GM23338 (cell line): ENCODE data around the gene VSIR. TPM values are rescaled to one million over a fixed set of nuclear protein-coding genes. Genes with fewer than 3 reads are reported as not detected.

ENCODE experiments used
- ATAC-seq: fragments of 200-7000 bp; cut with Tn5 transposase; 3 replicates; pipeline ENCODE4 v1.9.1; 2020
- DNase-seq: peaks from one replicate; pipeline ENCODE4 v3.0.0-alpha.2; 2015; ENCODE audit warnings: low spot score
- H2AFZ ChIP-seq: fragments of 200-600 bp; sonication (generic); 2 replicates; pipeline ENCODE4 v1.8.0; 2016; ENCODE audit warnings: antibody characterized with exemption, mild to moderate bottlenecking, moderate library complexity
- H3F3A ChIP-seq: fragments of 200-600 bp; sonication (generic); replicated peaks from 2 replicates; pipeline ENCODE4 v1.8.0; 2017; ENCODE audit warnings: antibody characterized with exemption, mixed run types, low read depth
- H3K27ac ChIP-seq: fragments of 200-600 bp; sonication (generic); 2 replicates; pipeline ENCODE4 v1.6.1; 2016; ENCODE audit warnings: low read depth
- H3K27me3 ChIP-seq: fragments of 200-600 bp; sonication (generic); 2 replicates; pipeline ENCODE4 v1.8.0; 2016; ENCODE audit warnings: mild to moderate bottlenecking, mixed run types, moderate library complexity; ENCODE audit not compliant: insufficient read depth
- H3K36me3 ChIP-seq: fragments of 200-600 bp; sonication (generic); 2 replicates; pipeline ENCODE4 v1.8.0; 2016; ENCODE audit warnings: mild to moderate bottlenecking; ENCODE audit not compliant: insufficient read depth
- H3K4me1 ChIP-seq: fragments of 200-600 bp; sonication (generic); 2 replicates; pipeline ENCODE4 v1.8.0; 2016; ENCODE audit warnings: mild to moderate bottlenecking, moderate library complexity; ENCODE audit not compliant: insufficient read depth
- H3K4me2 ChIP-seq: fragments of 200-600 bp; sonication (generic); 2 replicates; pipeline ENCODE4 v1.7.1; 2017; ENCODE audit warnings: mixed run types
- H3K4me3 ChIP-seq: fragments of 200-600 bp; sonication (generic); 2 replicates; pipeline ENCODE4 v1.6.1; 2016; ENCODE audit warnings: mixed run types
- H3K79me2 ChIP-seq: fragments of 200-600 bp; sonication (generic); replicated peaks from 2 replicates; pipeline ENCODE4 v1.8.0; 2017; ENCODE audit warnings: mild to moderate bottlenecking; ENCODE audit not compliant: insufficient read depth
- H3K9me2 ChIP-seq: fragments of 200-600 bp; sonication (generic); 2 replicates; pipeline ENCODE4 v1.8.0; 2017; ENCODE audit not compliant: insufficient read depth
- H4K20me1 ChIP-seq: fragments of 200-600 bp; sonication (generic); replicated peaks from 2 replicates; pipeline ENCODE4 v1.8.0; 2017; ENCODE audit warnings: mild to moderate bottlenecking; ENCODE audit not compliant: insufficient read depth
- H3K27ac Mint-ChIP-seq: 2 replicates; pipeline ENCODE4 v1.8.0; 2020; ENCODE audit warnings: inconsistent platforms, mild to moderate bottlenecking, moderate library complexity, mixed read lengths
- H3K27me3 Mint-ChIP-seq: 3 replicates; pipeline ENCODE4 v1.8.0; 2022; ENCODE audit warnings: low read depth, mild to moderate bottlenecking, moderate library complexity, mixed read lengths, inconsistent platforms; ENCODE audit not compliant: insufficient read depth, poor library complexity
- H3K36me3 Mint-ChIP-seq: 3 replicates; pipeline ENCODE4 v1.8.0; 2021; ENCODE audit warnings: low read depth, mild to moderate bottlenecking, inconsistent platforms, moderate library complexity, mixed read lengths
- H3K4me1 Mint-ChIP-seq: 3 replicates; pipeline ENCODE4 v1.8.0; 2020; ENCODE audit warnings: mild to moderate bottlenecking, inconsistent platforms, mixed read lengths
- H3K4me3 Mint-ChIP-seq: 3 replicates; pipeline ENCODE4 v1.8.0; 2021; ENCODE audit warnings: moderate library complexity, mild to moderate bottlenecking, inconsistent platforms, mixed read lengths
- H3K9me3 Mint-ChIP-seq: 3 replicates; pipeline ENCODE4 v1.8.0; 2020; ENCODE audit warnings: moderate library complexity, mild to moderate bottlenecking, inconsistent platforms, mixed read lengths
- CREB1 ChIP-seq: fragments of 250-450 bp; sonication (Bioruptor Pico); IDR thresholded peaks from 2 replicates; pipeline ENCODE4 v1.5.0; 2020; ENCODE audit warnings: low read depth, mild to moderate bottlenecking, moderate library complexity
- EZH2 ChIP-seq: fragments of 200-600 bp; sonication (generic); IDR thresholded peaks from one replicate; pipeline ENCODE4 v1.8.0; 2017; ENCODE audit warnings: antibody characterized with exemption, mild to moderate bottlenecking, low read depth; ENCODE audit not compliant: unreplicated experiment
- EZH2phosphoT487 ChIP-seq: fragments of 200-600 bp; sonication (generic); IDR thresholded peaks from one replicate; pipeline ENCODE4 v1.8.1; 2018; ENCODE audit warnings: antibody characterized with exemption; ENCODE audit not compliant: unreplicated experiment
- JUNB ChIP-seq: IDR thresholded peaks from one replicate; pipeline ENCODE4 v1.6.1; 2016; ENCODE audit warnings: antibody characterized with exemption; ENCODE audit not compliant: unreplicated experiment
- NANOG ChIP-seq: IDR thresholded peaks from 2 replicates; pipeline ENCODE4 v1.6.1; 2016; ENCODE audit warnings: antibody characterized with exemption, borderline replicate concordance
- POLR2AphosphoS5 ChIP-seq: IDR thresholded peaks from 2 replicates; pipeline ENCODE4 v1.6.1; 2016; ENCODE audit warnings: antibody characterized with exemption, low read depth
- STAT1 ChIP-seq: IDR thresholded peaks from one replicate; pipeline ENCODE4 v1.6.1; 2016; ENCODE audit warnings: antibody characterized with exemption; ENCODE audit not compliant: unreplicated experiment
- ZNF114 ChIP-seq: fragments of 250-450 bp; sonication (Bioruptor Pico); IDR thresholded peaks from 2 replicates; pipeline ENCODE4 v1.5.0; 2020; ENCODE audit warnings: mild to moderate bottlenecking, moderate library complexity
- ZNF331 ChIP-seq: fragments of 250-450 bp; sonication (Bioruptor Pico); IDR thresholded peaks from 2 replicates; pipeline ENCODE4 v1.5.0; 2020; ENCODE audit warnings: low read depth, mild to moderate bottlenecking, moderate library complexity
- polyA plus RNA-seq: library from polyadenylated mRNA; unstranded; fragments of >200 nt; fragmentation: Nextera tagmentation; extraction: Ambion mirVana; gene quantifications from 2 replicates; pipeline ENCODE4 v1.2.1, GENCODE V29; 2016
- total RNA-seq: library from RNA; depleted of rRNA; stranded (reverse); fragments of >200 nt; shearing (Covaris generic); gene quantifications from 2 replicates; pipeline ENCODE4 v1.2.3, GENCODE V29; 2014
- TF ChIP-seq, protein P1 (sequence below): fragments of 250-450 bp; sonication (Bioruptor Pico); IDR thresholded peaks from 2 replicates; pipeline ENCODE4 v1.5.0; 2020; ENCODE audit warnings: mild to moderate bottlenecking, moderate library complexity
- TF ChIP-seq, protein P2 (sequence below): IDR thresholded peaks from one replicate; pipeline ENCODE4 v1.6.1; 2018; ENCODE audit warnings: antibody characterized with exemption; ENCODE audit not compliant: unreplicated experiment
- TF ChIP-seq, protein P3 (sequence below): IDR thresholded peaks from 2 replicates; pipeline ENCODE4 v1.6.1; 2016; ENCODE audit warnings: antibody characterized with exemption
- TF ChIP-seq, protein P4 (sequence below), 2 experiments: fragments of 200-600 bp in 1 of 2; sonication (generic) in 1 of 2; conservative IDR thresholded peaks; 2 replicates each; pipeline versions ENCODE4 v1.5.1 to v1.6.1; 2016 to 2017; ENCODE audit warnings: antibody characterized with exemption in 2 of 2, low read depth in 2 of 2, mild to moderate bottlenecking in 2 of 2, moderate library complexity in 1 of 2

VSIR gene
- total and polyA plus RNA-seq, 2 experiments from 2014 or later, result 0.10 to 0.74 TPM

DNA sequence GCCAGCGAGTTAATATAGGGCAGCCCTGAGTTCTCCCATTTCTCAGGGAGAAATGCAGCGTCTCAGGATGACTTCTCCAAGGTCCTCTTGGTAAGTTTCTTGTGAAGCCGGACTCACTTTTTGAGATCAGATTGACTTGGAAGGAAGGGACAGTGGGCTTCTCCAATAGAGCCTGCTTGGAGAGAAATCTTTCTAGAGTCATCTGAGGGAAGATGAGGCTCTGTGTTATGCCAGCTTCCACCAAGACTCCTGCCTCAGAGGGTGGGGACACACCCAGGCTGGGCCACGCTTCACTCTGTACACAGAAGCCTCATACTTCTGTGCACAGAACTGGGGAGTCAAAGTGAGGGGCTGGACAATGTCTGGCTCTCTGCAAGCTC is 59.3 kb downstream of the VSIR start:
- no peak for ATAC-seq
- H3K27ac Mint-ChIP-seq, result no peak overlapping the region
- H3F3A ChIP-seq, result no peaks in the 10 kb centered on the region
- no peak overlapping the region for H3K27ac ChIP-seq
- H3K27me3 ChIP-seq, result no peaks in the 10 kb centered on the region
- no peaks in the 10 kb centered on the region for H3K36me3 ChIP-seq
- H3K4me1 ChIP-seq, result peaks cover 8% of the 10 kb centered on the region
- peaks cover 14% of the 10 kb centered on the region for H3K4me1 Mint-ChIP-seq
- peak overlapping the region; percentile 89 for H2AFZ ChIP-seq
- no peaks in the 10 kb centered on the region for H3K9me2 ChIP-seq
- H3K9me3 Mint-ChIP-seq, result no peaks in the 10 kb centered on the region
- no peak for TF ChIP-seq NANOG
- TF ChIP-seq, protein P1, sequence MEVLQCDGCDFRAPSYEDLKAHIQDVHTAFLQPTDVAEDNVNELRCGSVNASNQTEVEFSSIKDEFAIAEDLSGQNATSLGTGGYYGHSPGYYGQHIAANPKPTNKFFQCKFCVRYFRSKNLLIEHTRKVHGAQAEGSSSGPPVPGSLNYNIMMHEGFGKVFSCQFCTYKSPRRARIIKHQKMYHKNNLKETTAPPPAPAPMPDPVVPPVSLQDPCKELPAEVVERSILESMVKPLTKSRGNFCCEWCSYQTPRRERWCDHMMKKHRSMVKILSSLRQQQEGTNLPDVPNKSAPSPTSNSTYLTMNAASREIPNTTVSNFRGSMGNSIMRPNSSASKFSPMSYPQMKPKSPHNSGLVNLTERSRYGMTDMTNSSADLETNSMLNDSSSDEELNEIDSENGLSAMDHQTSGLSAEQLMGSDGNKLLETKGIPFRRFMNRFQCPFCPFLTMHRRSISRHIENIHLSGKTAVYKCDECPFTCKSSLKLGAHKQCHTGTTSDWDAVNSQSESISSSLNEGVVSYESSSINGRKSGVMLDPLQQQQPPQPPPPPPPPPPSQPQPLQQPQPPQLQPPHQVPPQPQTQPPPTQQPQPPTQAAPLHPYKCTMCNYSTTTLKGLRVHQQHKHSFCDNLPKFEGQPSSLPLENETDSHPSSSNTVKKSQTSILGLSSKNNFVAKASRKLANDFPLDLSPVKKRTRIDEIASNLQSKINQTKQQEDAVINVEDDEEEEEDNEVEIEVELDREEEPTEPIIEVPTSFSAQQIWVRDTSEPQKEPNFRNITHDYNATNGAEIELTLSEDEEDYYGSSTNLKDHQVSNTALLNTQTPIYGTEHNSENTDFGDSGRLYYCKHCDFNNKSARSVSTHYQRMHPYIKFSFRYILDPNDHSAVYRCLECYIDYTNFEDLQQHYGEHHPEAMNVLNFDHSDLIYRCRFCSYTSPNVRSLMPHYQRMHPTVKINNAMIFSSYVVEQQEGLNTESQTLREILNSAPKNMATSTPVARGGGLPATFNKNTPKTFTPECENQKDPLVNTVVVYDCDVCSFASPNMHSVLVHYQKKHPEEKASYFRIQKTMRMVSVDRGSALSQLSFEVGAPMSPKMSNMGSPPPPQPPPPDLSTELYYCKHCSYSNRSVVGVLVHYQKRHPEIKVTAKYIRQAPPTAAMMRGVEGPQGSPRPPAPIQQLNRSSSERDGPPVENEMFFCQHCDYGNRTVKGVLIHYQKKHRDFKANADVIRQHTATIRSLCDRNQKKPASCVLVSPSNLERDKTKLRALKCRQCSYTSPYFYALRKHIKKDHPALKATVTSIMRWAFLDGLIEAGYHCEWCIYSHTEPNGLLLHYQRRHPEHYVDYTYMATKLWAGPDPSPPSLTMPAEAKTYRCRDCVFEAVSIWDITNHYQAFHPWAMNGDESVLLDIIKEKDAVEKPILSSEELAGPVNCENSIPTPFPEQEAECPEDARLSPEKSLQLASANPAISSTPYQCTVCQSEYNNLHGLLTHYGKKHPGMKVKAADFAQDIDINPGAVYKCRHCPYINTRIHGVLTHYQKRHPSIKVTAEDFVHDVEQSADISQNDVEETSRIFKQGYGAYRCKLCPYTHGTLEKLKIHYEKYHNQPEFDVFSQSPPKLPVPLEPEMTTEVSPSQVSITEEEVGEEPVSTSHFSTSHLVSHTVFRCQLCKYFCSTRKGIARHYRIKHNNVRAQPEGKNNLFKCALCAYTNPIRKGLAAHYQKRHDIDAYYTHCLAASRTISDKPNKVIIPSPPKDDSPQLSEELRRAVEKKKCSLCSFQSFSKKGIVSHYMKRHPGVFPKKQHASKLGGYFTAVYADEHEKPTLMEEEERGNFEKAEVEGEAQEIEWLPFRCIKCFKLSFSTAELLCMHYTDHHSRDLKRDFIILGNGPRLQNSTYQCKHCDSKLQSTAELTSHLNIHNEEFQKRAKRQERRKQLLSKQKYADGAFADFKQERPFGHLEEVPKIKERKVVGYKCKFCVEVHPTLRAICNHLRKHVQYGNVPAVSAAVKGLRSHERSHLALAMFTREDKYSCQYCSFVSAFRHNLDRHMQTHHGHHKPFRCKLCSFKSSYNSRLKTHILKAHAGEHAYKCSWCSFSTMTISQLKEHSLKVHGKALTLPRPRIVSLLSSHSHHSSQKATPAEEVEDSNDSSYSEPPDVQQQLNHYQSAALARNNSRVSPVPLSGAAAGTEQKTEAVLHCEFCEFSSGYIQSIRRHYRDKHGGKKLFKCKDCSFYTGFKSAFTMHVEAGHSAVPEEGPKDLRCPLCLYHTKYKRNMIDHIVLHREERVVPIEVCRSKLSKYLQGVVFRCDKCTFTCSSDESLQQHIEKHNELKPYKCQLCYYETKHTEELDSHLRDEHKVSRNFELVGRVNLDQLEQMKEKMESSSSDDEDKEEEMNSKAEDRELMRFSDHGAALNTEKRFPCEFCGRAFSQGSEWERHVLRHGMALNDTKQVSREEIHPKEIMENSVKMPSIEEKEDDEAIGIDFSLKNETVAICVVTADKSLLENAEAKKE (CRISPR knock-in tag), result no peak
- no peak for TF ChIP-seq EZH2phosphoT487
- TF ChIP-seq CREB1 (CRISPR knock-in tag), result no peak
- no peak for TF ChIP-seq ZNF331 (CRISPR knock-in tag)
- no peak for TF ChIP-seq STAT1
- TF ChIP-seq EZH2, result no peak
- TF ChIP-seq, protein P2, sequence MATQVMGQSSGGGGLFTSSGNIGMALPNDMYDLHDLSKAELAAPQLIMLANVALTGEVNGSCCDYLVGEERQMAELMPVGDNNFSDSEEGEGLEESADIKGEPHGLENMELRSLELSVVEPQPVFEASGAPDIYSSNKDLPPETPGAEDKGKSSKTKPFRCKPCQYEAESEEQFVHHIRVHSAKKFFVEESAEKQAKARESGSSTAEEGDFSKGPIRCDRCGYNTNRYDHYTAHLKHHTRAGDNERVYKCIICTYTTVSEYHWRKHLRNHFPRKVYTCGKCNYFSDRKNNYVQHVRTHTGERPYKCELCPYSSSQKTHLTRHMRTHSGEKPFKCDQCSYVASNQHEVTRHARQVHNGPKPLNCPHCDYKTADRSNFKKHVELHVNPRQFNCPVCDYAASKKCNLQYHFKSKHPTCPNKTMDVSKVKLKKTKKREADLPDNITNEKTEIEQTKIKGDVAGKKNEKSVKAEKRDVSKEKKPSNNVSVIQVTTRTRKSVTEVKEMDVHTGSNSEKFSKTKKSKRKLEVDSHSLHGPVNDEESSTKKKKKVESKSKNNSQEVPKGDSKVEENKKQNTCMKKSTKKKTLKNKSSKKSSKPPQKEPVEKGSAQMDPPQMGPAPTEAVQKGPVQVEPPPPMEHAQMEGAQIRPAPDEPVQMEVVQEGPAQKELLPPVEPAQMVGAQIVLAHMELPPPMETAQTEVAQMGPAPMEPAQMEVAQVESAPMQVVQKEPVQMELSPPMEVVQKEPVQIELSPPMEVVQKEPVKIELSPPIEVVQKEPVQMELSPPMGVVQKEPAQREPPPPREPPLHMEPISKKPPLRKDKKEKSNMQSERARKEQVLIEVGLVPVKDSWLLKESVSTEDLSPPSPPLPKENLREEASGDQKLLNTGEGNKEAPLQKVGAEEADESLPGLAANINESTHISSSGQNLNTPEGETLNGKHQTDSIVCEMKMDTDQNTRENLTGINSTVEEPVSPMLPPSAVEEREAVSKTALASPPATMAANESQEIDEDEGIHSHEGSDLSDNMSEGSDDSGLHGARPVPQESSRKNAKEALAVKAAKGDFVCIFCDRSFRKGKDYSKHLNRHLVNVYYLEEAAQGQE, result no peak
- TF ChIP-seq ZNF114, result no peak
- TF ChIP-seq, protein P3, sequence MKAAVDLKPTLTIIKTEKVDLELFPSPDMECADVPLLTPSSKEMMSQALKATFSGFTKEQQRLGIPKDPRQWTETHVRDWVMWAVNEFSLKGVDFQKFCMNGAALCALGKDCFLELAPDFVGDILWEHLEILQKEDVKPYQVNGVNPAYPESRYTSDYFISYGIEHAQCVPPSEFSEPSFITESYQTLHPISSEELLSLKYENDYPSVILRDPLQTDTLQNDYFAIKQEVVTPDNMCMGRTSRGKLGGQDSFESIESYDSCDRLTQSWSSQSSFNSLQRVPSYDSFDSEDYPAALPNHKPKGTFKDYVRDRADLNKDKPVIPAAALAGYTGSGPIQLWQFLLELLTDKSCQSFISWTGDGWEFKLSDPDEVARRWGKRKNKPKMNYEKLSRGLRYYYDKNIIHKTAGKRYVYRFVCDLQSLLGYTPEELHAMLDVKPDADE, result no peak
- TF ChIP-seq, protein P4, sequence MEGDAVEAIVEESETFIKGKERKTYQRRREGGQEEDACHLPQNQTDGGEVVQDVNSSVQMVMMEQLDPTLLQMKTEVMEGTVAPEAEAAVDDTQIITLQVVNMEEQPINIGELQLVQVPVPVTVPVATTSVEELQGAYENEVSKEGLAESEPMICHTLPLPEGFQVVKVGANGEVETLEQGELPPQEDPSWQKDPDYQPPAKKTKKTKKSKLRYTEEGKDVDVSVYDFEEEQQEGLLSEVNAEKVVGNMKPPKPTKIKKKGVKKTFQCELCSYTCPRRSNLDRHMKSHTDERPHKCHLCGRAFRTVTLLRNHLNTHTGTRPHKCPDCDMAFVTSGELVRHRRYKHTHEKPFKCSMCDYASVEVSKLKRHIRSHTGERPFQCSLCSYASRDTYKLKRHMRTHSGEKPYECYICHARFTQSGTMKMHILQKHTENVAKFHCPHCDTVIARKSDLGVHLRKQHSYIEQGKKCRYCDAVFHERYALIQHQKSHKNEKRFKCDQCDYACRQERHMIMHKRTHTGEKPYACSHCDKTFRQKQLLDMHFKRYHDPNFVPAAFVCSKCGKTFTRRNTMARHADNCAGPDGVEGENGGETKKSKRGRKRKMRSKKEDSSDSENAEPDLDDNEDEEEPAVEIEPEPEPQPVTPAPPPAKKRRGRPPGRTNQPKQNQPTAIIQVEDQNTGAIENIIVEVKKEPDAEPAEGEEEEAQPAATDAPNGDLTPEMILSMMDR (conservative IDR thresholded peaks at IDR 0.05; ENCODE audit: low read depth in 2 of 2), result no peak
- TF ChIP-seq JUNB, result no peak
- TF ChIP-seq POLR2AphosphoS5, result no peak
- no peaks in the 10 kb centered on the region for H4K20me1 ChIP-seq
- H3K4me3 ChIP-seq, result no peak overlapping the region
- peaks cover 18% of the 10 kb centered on the region for H3K27me3 Mint-ChIP-seq
- no peaks in the 10 kb centered on the region for H3K79me2 ChIP-seq
- no peak for DNase-seq
- no peak overlapping the region for H3K4me2 ChIP-seq
- H3K36me3 Mint-ChIP-seq, result no peaks in the 10 kb centered on the region
- no peak overlapping the region for H3K4me3 Mint-ChIP-seq
